Esophagus (tissue), 2 donors: Measurements from ENCODE around the gene CGB1. TPM values are rescaled to one million over a fixed set of nuclear protein-coding genes. Genes with fewer than 3 reads are reported as not detected.
"Not testable (repeated sequence)": the region's sequence is repeated elsewhere in the genome, so short reads cannot be mapped to it uniquely, and the experiment has no call there.

Experiments used
- H3K27ac ChIP-seq, 2 donors: one replicate each; pipeline ENCODE4 v1.5.1; 2013; ENCODE audit warnings: low read depth in 2 of 2, mild to moderate bottlenecking in 2 of 2, inconsistent platforms in 1 of 2, low read length in 1 of 2, moderate library complexity in 1 of 2
- H3K27me3 ChIP-seq, 2 donors: one replicate each; pipeline ENCODE4 v1.6.1; 2013; ENCODE audit warnings: low read length in 2 of 2, control low read depth in 1 of 2, mild to moderate bottlenecking in 1 of 2; ENCODE audit not compliant: insufficient read depth in 2 of 2, control insufficient read depth in 1 of 2
- H3K36me3 ChIP-seq, 2 donors: one replicate each; pipeline ENCODE4 v1.6.1; 2013; ENCODE audit warnings: low read length in 1 of 2; ENCODE audit not compliant: control insufficient read depth in 2 of 2, insufficient read depth in 2 of 2
- H3K4me1 ChIP-seq, 2 donors: one replicate each; pipeline ENCODE4 v1.6.1; 2013; ENCODE audit warnings: low read length in 1 of 2; ENCODE audit not compliant: control insufficient read depth in 2 of 2, insufficient read depth in 2 of 2
- H3K4me3 ChIP-seq, 2 donors: one replicate each; pipeline ENCODE4 v1.5.1; 2013; ENCODE audit warnings: low read length in 2 of 2, mild to moderate bottlenecking in 2 of 2, low read depth in 1 of 2, moderate library complexity in 1 of 2
- H3K9me3 ChIP-seq, 2 donors: one replicate each; pipeline ENCODE4 v1.6.1; 2013; ENCODE audit warnings: mild to moderate bottlenecking in 2 of 2, low read depth in 1 of 2, low read length in 1 of 2, moderate library complexity in 1 of 2; ENCODE audit not compliant: control insufficient read depth in 2 of 2, insufficient read depth in 1 of 2
- WGBS, 2 donors: extraction: QIAGEN DNeasy Blood & Tissue Kit; methylation state at CpG; one replicate each; pipeline ENCODE4 v1.1.7; 2013; 5-methylcytosine and 5-hydroxymethylcytosine counted together
- polyA plus RNA-seq, 2 donors: library from polyadenylated mRNA; stranded (reverse); fragments of 200-250 nt; gene quantifications; one replicate each; pipeline ENCODE4 v1.2.3, GENCODE V29; 2013
- donor health status: healthy with polysubstance abuse.
- donor health status: Bipolar disorder and iron deficiency.

CGB1 gene
- polyA plus RNA-seq, 2 donors = not detected

DNA sequence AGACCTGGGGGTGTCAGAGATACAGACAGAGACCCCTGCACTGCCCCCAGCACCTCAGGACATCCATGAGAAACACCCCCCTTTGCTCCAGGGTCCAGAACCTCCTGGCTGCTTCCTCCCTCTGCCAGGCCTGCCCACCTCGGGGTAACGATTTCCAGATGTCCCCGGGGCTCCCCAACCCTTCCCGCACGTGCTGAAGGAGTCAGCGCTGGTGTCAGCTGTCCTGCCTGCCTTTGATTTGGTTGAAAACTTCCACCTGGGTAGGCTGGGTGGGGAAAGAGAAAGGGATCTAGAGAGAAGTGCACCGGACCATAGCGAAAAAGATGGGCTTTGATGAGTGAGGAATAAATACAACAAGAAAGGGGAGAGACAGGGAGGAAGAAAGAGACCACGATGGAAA, 22.4 kb upstream of the CGB1 start:
- H3K27me3 ChIP-seq = no peaks in the 10 kb centered on the region
- 44 to 54% methylated on average over 9 of the region's 9 CpGs for WGBS, 2 donors
- peaks cover 0 to 18% of the 10 kb centered on the region in 2 donors for H3K4me1 ChIP-seq
- H3K9me3 ChIP-seq = no peaks in the 10 kb centered on the region
- H3K4me3 ChIP-seq = no peak overlapping the region
- H3K27ac ChIP-seq = no peak overlapping the region
- H3K36me3 ChIP-seq = no peaks in the 10 kb centered on the region

DNA sequence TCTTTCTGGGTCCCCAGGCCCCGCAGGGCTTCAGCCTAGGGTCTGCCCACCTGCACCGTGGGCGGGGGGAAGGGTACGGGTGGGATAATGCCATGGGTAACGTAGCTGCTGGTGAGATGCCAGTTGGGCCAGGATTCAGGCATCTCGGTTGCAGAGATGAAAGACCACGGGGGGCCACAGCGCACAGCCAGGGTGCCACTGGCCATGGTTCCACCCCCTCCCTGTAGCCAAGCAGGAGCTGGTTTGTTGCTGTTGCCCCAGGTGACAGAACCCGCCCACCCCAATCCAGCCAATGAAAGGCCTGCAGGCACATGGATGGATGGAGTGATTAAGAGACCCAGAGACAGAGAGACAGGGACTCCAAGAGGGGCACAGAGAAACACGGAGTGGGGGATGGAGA, 21.9 kb upstream of the CGB1 start:
- Histone ChIP-seq H3K4me1 (peaks cover 0 to 18% of the 10 kb centered on the region in 2 donors), H3K9me3 (no peaks in the 10 kb centered on the region), H3K27me3 (no peaks in the 10 kb centered on the region), H3K36me3 (no peaks in the 10 kb centered on the region), H3K27ac (no peak overlapping the region), H3K4me3 (no peak overlapping the region)
- 31 to 33% methylated on average over 10 of the region's 10 CpGs for WGBS, 2 donors

DNA sequence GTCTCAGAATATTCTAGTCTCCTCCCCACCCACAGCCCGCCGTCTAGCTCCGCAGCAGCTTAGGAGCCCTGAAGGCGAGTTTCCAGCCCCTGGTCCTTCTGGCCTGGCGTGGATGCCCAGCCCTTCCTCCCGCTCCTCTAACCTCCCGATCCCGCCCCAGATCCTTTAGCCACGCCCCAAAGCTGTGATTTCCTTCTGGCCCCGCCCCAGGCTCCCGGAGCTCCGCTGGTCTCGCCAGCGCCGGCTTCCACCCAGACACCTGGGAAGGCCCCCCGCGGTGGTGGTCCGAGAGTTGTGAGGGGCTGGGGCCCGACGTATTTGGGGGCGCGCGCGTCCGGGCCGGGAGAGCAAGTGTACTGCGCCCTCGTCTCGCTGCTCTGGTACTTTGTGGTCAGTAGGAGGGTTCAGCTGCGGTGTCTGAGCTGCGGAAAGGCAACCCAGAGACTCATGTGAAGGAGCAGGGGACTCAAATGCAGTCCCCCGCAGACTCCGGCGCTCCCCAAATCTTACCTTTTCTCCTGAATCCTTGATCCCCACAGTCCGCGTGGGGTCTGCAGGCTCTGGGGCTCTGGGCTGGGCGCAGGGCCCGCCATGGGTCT, 21.0 kb upstream of the CGB1 start, which contains the start of gene CGB7:
CGB7 (minus strand) TSS at position 114 of the 599 bp plus-strand sequence. CDS start 2,374 bp downstream, outside the sequence.
- no peaks in the 10 kb centered on the region for H3K9me3 ChIP-seq
- no peaks in the 10 kb centered on the region for H3K27me3 ChIP-seq
- no peak within 1 kb of the TSS for H3K27ac ChIP-seq
- peaks cover 0 to 18% of the 10 kb centered on the region in 2 donors for H3K4me1 ChIP-seq
- H3K36me3 ChIP-seq = no peaks in the 10 kb centered on the region
- WGBS, 2 donors = 3% methylated on average over 38 of the region's 38 CpGs
- H3K4me3 ChIP-seq = peak within 1 kb of the TSS; percentile 46 to 50

DNA sequence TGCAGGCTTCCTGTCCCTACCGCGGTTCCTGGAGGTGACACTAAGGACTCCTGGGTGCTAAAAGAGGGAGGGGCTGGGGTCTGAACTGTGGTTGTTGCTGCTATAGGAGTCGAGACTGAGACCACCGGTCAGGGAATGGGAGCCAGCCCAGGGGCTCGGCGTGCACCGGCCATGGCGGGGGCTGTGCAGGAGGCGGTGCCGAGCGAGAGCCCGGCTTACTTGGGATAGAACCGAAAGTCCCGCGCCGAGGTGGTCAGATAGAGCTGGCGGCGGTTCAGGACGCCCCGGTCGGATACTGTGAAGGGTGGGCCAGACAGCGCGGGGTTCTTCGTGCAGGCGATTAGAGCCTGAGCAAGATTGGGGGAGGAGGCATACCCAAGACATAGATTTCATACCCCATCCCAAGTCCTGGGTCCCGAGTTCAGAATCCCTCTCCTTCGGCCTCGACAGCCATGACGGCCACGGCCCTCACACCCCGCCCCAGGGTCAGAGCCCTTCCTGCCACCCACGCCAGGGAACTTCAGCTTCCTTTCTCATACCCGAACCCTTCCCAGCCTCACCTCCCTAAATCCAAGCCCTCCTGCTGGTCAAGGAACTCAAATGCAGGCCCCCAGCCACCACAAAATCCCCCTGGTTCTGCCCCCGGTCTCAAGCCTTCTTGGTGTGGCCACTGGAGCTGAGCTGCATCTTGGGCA, 20.4 kb upstream of the CGB1 start:
- H3K27ac ChIP-seq, H3K9me3 ChIP-seq, H3K36me3 ChIP-seq, H3K27me3 ChIP-seq: not testable (repeated sequence)
- WGBS, 2 donors = 2 to 3% methylated on average over 26 to 34 of the region's 34 CpGs
- Histone ChIP-seq H3K4me3 (peak overlapping the region; percentile 46 to 50), H3K4me1 (peaks cover 0 to 18% of the 10 kb centered on the region in 2 donors)

DNA sequence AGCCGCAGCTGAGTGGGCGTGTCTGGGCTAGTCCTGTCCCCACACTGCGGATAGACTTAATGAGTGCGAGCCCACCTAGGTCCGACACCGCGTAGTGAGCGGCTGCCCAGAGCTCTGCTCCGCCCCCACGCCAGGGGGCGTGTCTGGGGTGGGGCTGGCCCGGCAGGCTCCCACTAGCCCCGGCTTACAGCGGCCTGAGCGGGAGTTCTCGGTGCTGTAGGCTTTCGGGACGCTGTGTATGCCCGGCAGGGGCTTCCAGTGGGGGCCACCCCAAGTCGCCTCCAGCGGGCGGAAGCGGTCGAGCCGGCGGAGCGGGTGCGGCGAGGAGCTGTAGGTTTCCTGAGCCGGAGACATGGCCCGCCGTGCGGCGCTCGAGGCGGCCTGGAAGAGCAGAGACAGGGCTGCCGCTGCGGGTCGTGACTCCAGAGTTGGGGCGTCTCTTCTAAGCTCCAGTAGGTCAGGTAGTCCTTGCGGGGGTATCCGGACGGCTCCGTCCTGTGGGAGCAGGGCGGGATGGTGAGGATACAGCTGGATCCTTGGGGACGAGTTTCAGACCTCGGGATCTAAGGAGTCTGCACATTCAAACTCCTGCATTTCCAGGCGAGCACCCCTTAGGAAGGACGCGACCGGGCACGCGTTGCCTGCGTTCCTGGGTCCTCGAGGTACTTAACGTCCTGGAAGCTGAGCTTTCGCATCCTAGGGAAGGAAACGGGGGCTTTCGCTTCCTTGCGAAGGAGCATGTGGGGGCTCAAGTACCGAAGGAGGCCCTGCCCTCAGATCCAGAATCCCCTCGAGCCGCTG, 19.6 kb upstream of the CGB1 start:
- H3K36me3 ChIP-seq = no peaks in the 10 kb centered on the region
- no peaks in the 10 kb centered on the region for H3K27me3 ChIP-seq
- peak overlapping the region; percentile 43 to 50 for H3K4me3 ChIP-seq
- H3K27ac ChIP-seq = no peak overlapping the region
- no peaks in the 10 kb centered on the region for H3K9me3 ChIP-seq
- H3K4me1 ChIP-seq = peaks cover 0 to 18% of the 10 kb centered on the region in 2 donors
- 1% methylated on average over 60 to 63 of the region's 63 CpGs for WGBS, 2 donors

DNA sequence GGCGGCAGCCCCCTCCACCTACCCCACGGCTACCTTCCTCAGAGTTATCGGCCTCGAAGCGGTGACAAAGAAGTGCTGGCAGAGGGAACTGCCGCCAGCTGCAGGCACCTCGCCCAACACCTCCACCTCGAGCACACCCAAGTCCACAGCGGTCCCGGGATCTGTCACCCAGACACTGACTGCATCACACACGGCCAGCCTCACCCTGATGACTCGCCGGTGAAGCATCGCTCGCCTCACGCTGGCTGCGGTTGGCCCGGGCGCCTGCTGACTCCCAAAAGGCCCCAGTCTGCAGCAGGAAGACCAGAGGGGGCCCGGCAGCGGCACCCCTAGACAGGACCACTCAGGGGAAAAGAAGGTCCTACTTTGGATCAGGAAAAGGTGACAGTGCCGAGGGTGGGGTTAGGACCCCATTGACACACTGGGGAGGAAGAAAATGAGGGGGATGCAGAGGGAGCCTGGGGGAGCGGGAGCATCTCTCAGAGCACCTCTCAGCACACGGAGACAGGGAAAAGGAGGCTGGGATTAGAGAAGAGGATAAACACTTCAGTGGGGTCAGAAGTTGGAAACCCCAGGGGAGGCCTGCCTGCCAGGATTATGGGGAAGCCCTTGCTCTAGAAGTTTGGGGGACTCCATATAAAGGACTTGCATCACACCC, 13.8 kb upstream of the CGB1 start:
- not testable (repeated sequence) for H3K36me3 ChIP-seq, H3K4me1 ChIP-seq, H3K9me3 ChIP-seq, H3K4me3 ChIP-seq, H3K27ac ChIP-seq, H3K27me3 ChIP-seq
- 55 to 60% methylated on average over 24 of the region's 24 CpGs for WGBS, 2 donors

DNA sequence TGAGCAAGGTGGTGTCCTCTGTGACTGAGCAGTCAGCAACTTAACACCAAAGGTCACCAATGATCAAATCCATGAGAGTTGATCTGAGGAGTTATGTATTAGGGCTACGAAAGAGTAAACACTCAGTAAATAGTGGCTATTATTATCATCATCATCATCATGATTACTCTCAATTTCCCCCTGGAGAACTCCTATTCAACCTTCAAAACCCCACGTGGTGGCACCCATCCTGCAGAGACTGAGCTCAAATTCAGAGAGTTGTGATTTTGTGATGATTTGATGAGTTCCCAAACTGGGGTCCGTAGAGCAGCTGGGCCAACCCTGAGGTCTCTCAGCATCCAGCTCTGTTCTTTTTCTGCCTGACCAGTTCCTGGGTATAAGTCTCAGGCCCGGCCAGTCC, 13.1 kb upstream of the CGB1 start:
- 69 to 73% methylated on average over 3 of the region's 4 CpGs for WGBS, 2 donors
- H3K9me3 ChIP-seq = not testable (repeated sequence)

DNA sequence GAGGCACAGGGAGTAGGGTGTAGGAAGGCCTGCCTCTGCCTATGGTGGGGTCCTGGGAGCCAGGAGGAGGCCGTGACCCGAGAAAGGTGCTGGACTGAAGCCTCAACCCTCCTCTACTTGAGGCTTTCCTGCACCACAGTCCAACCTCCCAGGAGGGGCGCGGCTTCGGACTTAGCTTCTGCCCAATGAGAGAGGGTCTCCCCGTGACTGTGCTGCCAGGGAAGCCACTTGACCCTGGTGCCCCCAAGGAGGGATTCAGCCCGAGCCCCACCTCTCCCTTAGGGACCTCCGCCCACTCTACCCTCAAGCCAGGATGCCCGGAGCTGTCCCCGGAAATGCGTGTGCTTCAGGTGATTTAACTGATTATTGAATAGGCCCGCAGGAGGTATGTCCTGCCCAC, 12.3 kb upstream of the CGB1 start, which contains the start of gene CGB8:
CGB8 (minus strand) TSS at position 101 of the 400 bp plus-strand sequence. CDS start 372 bp downstream, outside the sequence.
- not testable (repeated sequence) for H3K4me1 ChIP-seq, H3K27me3 ChIP-seq, H3K4me3 ChIP-seq, H3K27ac ChIP-seq, H3K36me3 ChIP-seq, H3K9me3 ChIP-seq
- whole genome bisulfite sequencing, 2 donors = 66 to 72% methylated on average over 7 to 10 of the region's 12 CpGs

More for the DNA sequence above, 13.1 kb upstream of the CGB1 start:
- H3K4me3 ChIP-seq, H3K4me1 ChIP-seq, H3K27me3 ChIP-seq, H3K27ac ChIP-seq, H3K36me3 ChIP-seq: not testable (repeated sequence)

DNA sequence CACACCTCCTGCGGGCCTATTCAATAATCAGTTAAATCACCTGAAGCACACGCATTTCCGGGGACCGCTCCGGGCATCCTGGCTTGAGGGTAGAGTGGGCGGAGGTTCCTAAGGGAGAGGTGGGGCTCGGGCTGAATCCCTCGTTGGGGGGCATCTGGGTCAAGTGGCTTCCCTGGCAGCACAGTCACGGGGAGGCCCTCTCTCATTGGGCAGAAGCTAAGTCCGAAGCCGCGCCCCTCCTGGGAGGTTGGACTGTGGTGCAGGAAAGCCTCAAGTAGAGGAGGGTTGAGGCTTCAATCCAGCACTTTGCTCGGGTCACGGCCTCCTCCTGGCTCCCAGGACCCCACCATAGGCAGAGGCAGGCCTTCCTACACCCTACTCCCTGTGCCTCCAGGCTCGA, 6.9 kb upstream of the CGB1 start, which contains the start of gene CGB5:
CGB5 (plus strand) TSS at position 301 of the 400 bp plus-strand sequence. CDS start 362 bp downstream, outside the sequence.
- WGBS, 2 donors = 67 to 71% methylated on average over 15 of the region's 15 CpGs
- H3K27ac ChIP-seq, H3K9me3 ChIP-seq, H3K4me1 ChIP-seq, H3K36me3 ChIP-seq, H3K4me3 ChIP-seq, H3K27me3 ChIP-seq: not testable (repeated sequence)
